ENCODE measurements around the gene FAM53C. TPM values are rescaled to one million over a fixed set of nuclear protein-coding genes. Genes with fewer than 3 reads are reported as not detected.
"Not testable (repeated sequence)": the region's sequence is repeated elsewhere in the genome, so short reads cannot be mapped to it uniquely, and the experiment has no call there.

Gene FAM53C
- total RNA-seq, 1 donor from 2014 or later: 26.7 TPM

DNA sequence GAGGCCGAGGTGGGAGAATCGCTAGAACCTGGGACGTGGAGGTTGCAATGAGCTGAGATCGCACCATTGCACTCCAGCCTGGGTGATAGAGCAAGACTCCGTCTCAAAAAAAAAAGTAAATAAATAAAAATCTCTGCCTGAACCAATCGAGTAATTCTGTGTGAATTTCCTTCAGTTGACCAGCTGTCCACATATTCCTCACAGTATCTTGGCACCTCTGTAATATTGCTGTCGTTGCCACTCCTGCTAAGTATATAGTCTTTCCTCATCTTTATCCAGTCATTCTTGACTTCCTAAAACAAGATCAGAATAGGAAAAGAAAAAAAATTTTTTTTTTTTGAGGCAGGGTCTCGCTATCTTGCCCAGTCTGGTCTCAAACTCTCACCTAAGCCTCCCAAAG, 44.3 kb downstream of the FAM53C start:
- DNase-seq: no peak
- H3K27me3 ChIP-seq (ENCODE audit: low read depth): no peaks in the 10 kb centered on the region
- no peaks in the 10 kb centered on the region for H3K9me3 ChIP-seq (replicated peaks)
- intact Hi-C loops (cut with micrococcal nuclease): no loop called here
- H3K4me3 ChIP-seq: no peak overlapping the region
- TF ChIP-seq, protein P1, sequence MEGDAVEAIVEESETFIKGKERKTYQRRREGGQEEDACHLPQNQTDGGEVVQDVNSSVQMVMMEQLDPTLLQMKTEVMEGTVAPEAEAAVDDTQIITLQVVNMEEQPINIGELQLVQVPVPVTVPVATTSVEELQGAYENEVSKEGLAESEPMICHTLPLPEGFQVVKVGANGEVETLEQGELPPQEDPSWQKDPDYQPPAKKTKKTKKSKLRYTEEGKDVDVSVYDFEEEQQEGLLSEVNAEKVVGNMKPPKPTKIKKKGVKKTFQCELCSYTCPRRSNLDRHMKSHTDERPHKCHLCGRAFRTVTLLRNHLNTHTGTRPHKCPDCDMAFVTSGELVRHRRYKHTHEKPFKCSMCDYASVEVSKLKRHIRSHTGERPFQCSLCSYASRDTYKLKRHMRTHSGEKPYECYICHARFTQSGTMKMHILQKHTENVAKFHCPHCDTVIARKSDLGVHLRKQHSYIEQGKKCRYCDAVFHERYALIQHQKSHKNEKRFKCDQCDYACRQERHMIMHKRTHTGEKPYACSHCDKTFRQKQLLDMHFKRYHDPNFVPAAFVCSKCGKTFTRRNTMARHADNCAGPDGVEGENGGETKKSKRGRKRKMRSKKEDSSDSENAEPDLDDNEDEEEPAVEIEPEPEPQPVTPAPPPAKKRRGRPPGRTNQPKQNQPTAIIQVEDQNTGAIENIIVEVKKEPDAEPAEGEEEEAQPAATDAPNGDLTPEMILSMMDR (IDR thresholded peaks at IDR 0.05; ENCODE audit: borderline replicate concordance): no peak
- peaks cover 99% of the 10 kb centered on the region for H3K36me3 ChIP-seq
- peaks cover 4% of the 10 kb centered on the region for H3K4me1 ChIP-seq
- H3K27ac ChIP-seq (replicated peaks): no peak overlapping the region

DNA sequence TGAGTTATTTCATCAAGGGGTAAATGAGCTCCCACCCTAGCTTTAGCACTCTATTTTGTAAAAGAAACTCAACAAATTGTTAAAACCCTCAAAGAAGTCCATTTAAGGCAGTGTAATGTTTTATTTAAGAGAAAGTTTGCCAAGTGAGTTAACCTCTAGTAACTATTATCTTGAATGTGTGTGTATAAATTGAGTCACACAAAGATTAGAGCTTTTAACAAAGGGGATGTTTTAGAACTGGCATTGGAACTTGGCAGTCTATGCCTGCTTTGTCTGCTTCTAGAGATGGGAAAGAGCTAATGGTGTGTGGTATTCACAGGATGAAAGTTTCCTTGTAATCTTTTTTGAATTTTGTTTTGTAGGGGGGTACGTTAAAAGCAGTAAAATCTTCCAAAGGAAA, 47.6 kb downstream of the FAM53C start:
- intact Hi-C loops (cut with micrococcal nuclease): no loop called here
- Histone ChIP-seq H3K4me3 (no peak overlapping the region), H3K27me3 (ENCODE audit: low read depth) (no peaks in the 10 kb centered on the region), H3K27ac (replicated peaks) (peak overlapping the region; percentile 22), H3K9me3 (replicated peaks) (no peaks in the 10 kb centered on the region), H3K4me1 (peaks cover 9% of the 10 kb centered on the region), H3K36me3 (peaks cover 78% of the 10 kb centered on the region)
- DNase-seq: no peak
- TF ChIP-seq, protein P1 (IDR thresholded peaks at IDR 0.05; ENCODE audit: borderline replicate concordance): no peak

DNA sequence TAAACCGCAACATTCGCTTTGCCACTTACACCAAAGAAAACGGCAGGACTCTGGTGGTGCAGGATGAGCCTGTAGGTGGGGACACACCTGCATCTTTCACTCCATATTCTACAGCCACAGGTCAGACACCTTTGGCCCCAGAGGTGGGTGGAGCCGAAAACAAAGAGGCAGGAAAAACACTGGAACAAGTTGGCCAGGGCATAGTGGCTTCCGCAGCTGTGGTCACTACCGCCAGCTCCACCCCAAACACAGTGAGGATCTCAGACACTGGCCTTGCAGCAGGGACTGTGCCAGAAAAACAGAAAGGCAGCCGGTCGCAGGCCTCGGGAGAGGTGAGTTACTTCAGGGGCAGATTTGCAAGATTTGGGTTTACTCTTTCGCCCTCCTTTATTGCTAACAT, 48.2 kb downstream of the FAM53C start:
- no peak for DNase-seq
- Histone ChIP-seq H3K27me3 (ENCODE audit: low read depth) (no peaks in the 10 kb centered on the region), H3K4me1 (peaks cover 15% of the 10 kb centered on the region), H3K27ac (replicated peaks) (peak overlapping the region; percentile 22), H3K9me3 (replicated peaks) (no peaks in the 10 kb centered on the region), H3K36me3 (peaks cover 78% of the 10 kb centered on the region), H3K4me3 (no peak overlapping the region)
- intact Hi-C loops (cut with micrococcal nuclease): no loop called here
- TF ChIP-seq, protein P1 (IDR thresholded peaks at IDR 0.05; ENCODE audit: borderline replicate concordance): no peak

DNA sequence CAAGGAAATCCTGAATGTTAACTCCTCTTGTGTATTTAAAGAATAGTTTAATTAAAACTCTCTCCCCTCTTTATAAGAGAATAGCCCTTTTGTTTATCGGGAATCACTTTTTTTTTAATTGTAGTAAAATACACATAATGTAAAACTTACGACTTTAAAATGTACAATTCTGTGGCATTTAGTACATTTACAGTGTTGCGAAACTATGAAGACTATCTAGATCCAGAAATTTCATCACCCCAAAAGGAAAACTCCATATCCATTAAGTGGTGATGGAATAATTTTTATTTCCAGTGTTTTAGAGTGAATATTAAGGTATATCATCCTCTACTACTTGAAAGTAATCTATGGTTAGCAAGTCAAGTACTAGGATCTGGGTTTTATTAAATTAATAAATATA, 51.3 kb downstream of the FAM53C start:
- no peaks in the 10 kb centered on the region for H3K27me3 ChIP-seq (ENCODE audit: low read depth)
- peaks cover 78% of the 10 kb centered on the region for H3K36me3 ChIP-seq
- TF ChIP-seq, protein P1 (IDR thresholded peaks at IDR 0.05; ENCODE audit: borderline replicate concordance): no peak
- peaks cover 32% of the 10 kb centered on the region for H3K4me1 ChIP-seq
- no peak overlapping the region for H3K27ac ChIP-seq (replicated peaks)
- intact Hi-C loops (cut with micrococcal nuclease): no loop called here
- DNase-seq: no peak
- no peak overlapping the region for H3K4me3 ChIP-seq
- H3K9me3 ChIP-seq (replicated peaks): no peaks in the 10 kb centered on the region

DNA sequence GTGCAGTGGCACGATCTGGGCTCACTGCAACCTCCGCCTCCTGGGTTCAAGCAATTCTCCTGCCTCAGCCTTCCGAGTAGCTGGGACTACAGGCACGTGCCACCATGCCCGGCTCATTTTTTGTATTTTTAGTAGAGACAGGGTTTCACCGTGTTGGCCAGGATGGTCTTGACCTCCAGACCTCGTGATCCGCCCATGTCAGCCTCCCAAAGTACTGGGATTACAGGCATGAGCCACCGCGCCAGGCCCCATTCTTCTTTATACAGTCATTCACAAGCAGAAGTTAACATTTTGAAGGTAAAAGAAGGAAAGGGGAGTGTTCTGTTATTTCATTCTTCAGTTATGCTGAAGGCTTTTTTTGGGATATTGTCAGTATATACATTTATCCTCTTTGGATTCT, 51.8 kb downstream of the FAM53C start:
- H3K4me3 ChIP-seq; H3K27me3 ChIP-seq (ENCODE audit: low read depth); intact Hi-C loops (cut with micrococcal nuclease); H3K27ac ChIP-seq (replicated peaks); DNase-seq; H3K9me3 ChIP-seq (replicated peaks): not testable (repeated sequence)
- peaks cover 32% of the 10 kb centered on the region for H3K4me1 ChIP-seq
- H3K36me3 ChIP-seq: peaks cover 78% of the 10 kb centered on the region

DNA sequence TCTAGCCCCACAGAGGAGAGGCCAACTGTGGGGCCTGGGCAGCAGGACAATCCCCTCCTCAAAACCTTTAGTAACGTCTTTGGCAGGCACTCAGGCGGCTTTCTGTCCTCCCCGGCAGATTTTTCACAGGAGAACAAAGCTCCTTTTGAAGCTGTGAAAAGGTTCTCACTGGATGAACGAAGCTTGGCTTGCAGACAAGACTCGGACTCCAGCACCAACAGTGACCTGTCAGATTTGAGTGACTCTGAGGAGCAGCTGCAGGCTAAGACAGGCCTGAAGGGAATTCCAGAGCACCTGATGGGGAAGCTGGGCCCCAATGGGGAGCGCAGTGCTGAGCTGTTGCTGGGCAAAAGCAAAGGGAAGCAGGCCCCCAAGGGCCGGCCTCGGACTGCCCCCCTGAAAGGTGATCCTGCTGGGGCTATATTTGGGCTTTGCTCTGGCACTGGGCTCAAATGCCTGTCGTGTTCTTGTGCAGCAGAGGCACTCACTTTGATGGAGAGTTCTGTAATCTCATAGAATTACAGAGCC, 53.9 kb downstream of the FAM53C start:
- peaks cover 32% of the 10 kb centered on the region for H3K4me1 ChIP-seq
- no peaks in the 10 kb centered on the region for H3K9me3 ChIP-seq (replicated peaks)
- H3K36me3 ChIP-seq: peaks cover 77% of the 10 kb centered on the region
- peak overlapping the region; percentile 88 for H3K27ac ChIP-seq (replicated peaks)
- peak; percentile 56 for DNase-seq
- no peaks in the 10 kb centered on the region for H3K27me3 ChIP-seq (ENCODE audit: low read depth)
- intact Hi-C loops (cut with micrococcal nuclease): no loop called here
- H3K4me3 ChIP-seq: peak overlapping the region; percentile 51
- TF ChIP-seq, protein P1 (IDR thresholded peaks at IDR 0.05; ENCODE audit: borderline replicate concordance): no peak

Other genes with a start within 250 kb of the FAM53C start
- gene NME5, start 198.8 kb upstream of the FAM53C start, total RNA-seq: 4.7 TPM
- gene BRD8, start 159.6 kb upstream of the FAM53C start, total RNA-seq: 27.4 TPM
- gene KIF20A, start 159.2 kb upstream of the FAM53C start, total RNA-seq: 0.77 TPM
- gene CDC23, start 124.9 kb upstream of the FAM53C start, total RNA-seq: 20.2 TPM
- 0.82 TPM for gene GFRA3, start 63.6 kb upstream of the FAM53C start, total RNA-seq
- gene CDC25C, start 6.5 kb upstream of the FAM53C start, total RNA-seq: not detected
- 40.7 TPM for gene KDM3B, start 14.4 kb downstream of the FAM53C start, total RNA-seq
- 6.6 TPM for gene REEP2, start 100.8 kb downstream of the FAM53C start, total RNA-seq
- 7.8 TPM for gene EGR1, start 127.2 kb downstream of the FAM53C start, total RNA-seq
- 80.8 TPM for gene ETF1, start 205.0 kb downstream of the FAM53C start, total RNA-seq
- 291 TPM for gene HSPA9, start 237.1 kb downstream of the FAM53C start, total RNA-seq